DMS153 treated with DMSO at 0.1 percent for 48 hours (cell line): ENCODE measurements around the gene GLTP.
"Not testable (repeated sequence)": the region's sequence is repeated elsewhere in the genome, so short reads cannot be mapped to it uniquely, and the experiment has no call there.

Source experiments
- DNase-seq: peaks from one replicate; lab custom pipeline; 2025; ENCODE audit not compliant: unreplicated experiment; lab: John Stamatoyannopoulos, UW

The GLTP gene

GRCh38 chr12:109878749-109879148 lies 1.6 kb downstream of the GLTP start:
- DNase-seq: no peak

GRCh38 chr12:109878247-109878625 lies 2.1 kb downstream of the GLTP start:
- DNase-seq: no peak

GRCh38 chr12:109877504-109878246 lies 2.7 kb downstream of the GLTP start:
- no peak for DNase-seq

GRCh38 chr12:109876406-109876805 lies 3.9 kb downstream of the GLTP start:
- no peak for DNase-seq

GRCh38 chr12:109875572-109876131 lies 4.7 kb downstream of the GLTP start:
- DNase-seq: no peak

- DNase-seq: no peak
Measured at GRCh38 chr12:109873653-109874052, 6.7 kb downstream of the GLTP start.

GRCh38 chr12:109871668-109872314 lies 8.6 kb downstream of the GLTP start:
- DNase-seq: no peak

- DNase-seq: no peak
Measured at GRCh38 chr12:109870648-109871047, 9.7 kb downstream of the GLTP start.

GRCh38 chr12:109868182-109869051 lies 11.9 kb downstream of the GLTP start:
- DNase-seq: no peak

GRCh38 chr12:109864916-109865315 lies 15.4 kb downstream of the GLTP start:
- no peak for DNase-seq

- no peak for DNase-seq
Measured at GRCh38 chr12:109863847-109864712, 16.3 kb downstream of the GLTP start.

GRCh38 chr12:109862491-109862890 lies 17.9 kb downstream of the GLTP start:
- not testable (repeated sequence) for DNase-seq

GRCh38 chr12:109861689-109862314 lies 18.5 kb downstream of the GLTP start:
- no peak for DNase-seq

- DNase-seq: no peak
Measured at GRCh38 chr12:109860977-109861376, 19.4 kb downstream of the GLTP start.

- no peak for DNase-seq
Measured at GRCh38 chr12:109858764-109859163, 21.6 kb downstream of the GLTP start.

- no peak for DNase-seq
Measured at GRCh38 chr12:109857715-109858114, 22.6 kb downstream of the GLTP start.

- DNase-seq: no peak
Measured at GRCh38 chr12:109855377-109855776, 25.0 kb downstream of the GLTP start.

- not testable (repeated sequence) for DNase-seq
Measured at GRCh38 chr12:109850518-109850917, 29.8 kb downstream of the GLTP start.

- DNase-seq: no peak
Measured at GRCh38 chr12:109847142-109847735, 33.1 kb downstream of the GLTP start.

- DNase-seq: no peak
Measured at GRCh38 chr12:109845824-109846205, 34.5 kb downstream of the GLTP start.
